GDM1 (cell line): ENCODE results near the gene MCM3AP.

Experiments
- DNase-seq: peaks from one replicate; lab custom pipeline; 2025; lab: John Stamatoyannopoulos, UW

MCM3AP gene

DNA sequence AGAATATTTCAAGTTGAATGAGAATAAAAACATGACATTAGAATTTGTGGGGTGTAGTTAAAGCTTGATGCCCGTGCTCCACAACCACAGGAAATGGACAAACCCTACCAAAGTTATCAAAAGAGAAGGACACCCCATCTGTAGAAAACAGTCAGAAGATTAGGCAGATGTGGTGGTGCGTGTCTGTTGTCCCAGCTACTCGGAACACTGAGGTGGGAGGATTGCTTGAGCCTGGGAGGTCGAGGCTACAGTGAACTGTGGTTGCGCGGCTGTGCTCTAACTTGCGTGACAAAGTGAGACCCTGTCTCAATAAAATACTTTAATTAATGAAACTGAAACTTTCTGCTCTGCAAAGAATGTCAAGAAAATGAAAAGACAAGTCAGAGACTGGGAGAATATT, 99.7 kb downstream of the MCM3AP start:
- no peak for DNase-seq
